Pancreas (tissue), 10 donors: ENCODE measurements around the gene SMAP1. TPM values are rescaled to one million over a fixed set of nuclear protein-coding genes. Genes with fewer than 3 reads are reported as not detected.
A peak's percentile ranks its signal among the peaks of the same experiment; 100 is the strongest.
"Not testable (repeated sequence)": the region's sequence is repeated elsewhere in the genome, so short reads cannot be mapped to it uniquely, and the experiment has no call there.

Experiments
- ATAC-seq, 4 donors: fragments of 200-7000 bp; cut with Tn5 transposase; one replicate each; pipeline versions ENCODE4 v1.8.0 to v1.9.1; 2020; ENCODE audit warnings: mild to moderate bottlenecking in 4 of 4, moderate library complexity in 4 of 4
- DNase-seq, 6 donors: peaks; one replicate each; pipeline ENCODE4 v3.0.0-alpha.2; 2020
- FAIRE-seq: peaks from 2 replicates; lab custom pipeline; 2012; peaks lifted over from hg19 to GRCh38; lab: Jason Lieb, UNC
- H3K27ac ChIP-seq, 4 donors: fragments of 200-600 bp; sonication (generic); 1 replicate in 3 of 4; 2 replicates in 1 of 4; pipeline versions ENCODE4 v1.5.0 to v1.8.0; 2020
- H3K27me3 ChIP-seq, 4 donors: fragments of 200-600 bp; one replicate each; pipeline ENCODE4 v1.8.0; 2021
- H3K36me3 ChIP-seq, 3 donors: fragments of 200-600 bp; sonication (generic) in 1 of 3; one replicate each; pipeline versions ENCODE4 v1.5.0 to v1.8.0; 2020 to 2021
- H3K4me1 ChIP-seq, 3 donors: fragments of 200-600 bp; one replicate each; pipeline ENCODE4 v1.8.0; 2021
- H3K4me3 ChIP-seq, 4 donors: fragments of 200-600 bp; sonication (generic) in 2 of 4; one replicate each; pipeline versions ENCODE4 v1.5.0 to v1.8.0; 2020 to 2021
- H3K9me3 ChIP-seq, 4 donors: fragments of 200-600 bp; one replicate each; pipeline ENCODE4 v1.8.0; 2021
- WGBS, 2 donors: extraction: QIAGEN DNeasy Blood & Tissue Kit; methylation state at CpG; one replicate each; pipeline ENCODE4 v1.1.7; 2013; 5-methylcytosine and 5-hydroxymethylcytosine counted together
- intact Hi-C, 3 donors: fragments of 100-400 bp; cut with DNase I; formaldehyde crosslinking; loops; one replicate each; pipeline versions ENCODE4 v1.11.1 to v1.14.2; 2022
- polyA plus RNA-seq, 2 donors: library from polyadenylated mRNA; stranded (reverse); fragments of 200-250 nt; gene quantifications; one replicate each; pipeline ENCODE4 v1.2.3, GENCODE V29; 2013
- total RNA-seq, 6 donors: library from RNA; stranded (reverse); fragmentation: NEBNext Ultra II Directional in 4 of 6; extraction: Animal tissue kit (Norgen Biotek cat#: 25700) in 4 of 6; gene quantifications; one replicate each; pipeline versions ENCODE4 v1.2.1 to v1.2.4, GENCODE V29; 2021 to 2023
- TF ChIP-seq, protein P1 (sequence below), 4 donors: fragments of 200-600 bp; sonication (generic) in 3 of 4; IDR thresholded peaks; one replicate each; pipeline versions ENCODE4 v1.5.0 to v1.8.0; 2021; ENCODE audit warnings: antibody characterized with exemption in 4 of 4
- donor health status: healthy with polysubstance abuse.
- donor health status: DM: no; HTN: no; CAD: no; lungs with moderate emphysema.
- donor health status: DM: no; HTN: no; CAD: no.
- donor health status: control.
- donor health status: control.
- donor health status: Bipolar disorder and iron deficiency.
- donor health status: DM: yes; HTN: yes; CAD: no.
- donor health status: DM: no; HTN: no; CAD: no.
- donor health status: DM: no; HTN: no; CAD: no.
- donor health status: DM: yes; HTN: yes; CAD: no.

The SMAP1 gene
- total and polyA plus RNA-seq, 8 donors, result 11.4 to 21.2 (median 17.3) TPM

DNA sequence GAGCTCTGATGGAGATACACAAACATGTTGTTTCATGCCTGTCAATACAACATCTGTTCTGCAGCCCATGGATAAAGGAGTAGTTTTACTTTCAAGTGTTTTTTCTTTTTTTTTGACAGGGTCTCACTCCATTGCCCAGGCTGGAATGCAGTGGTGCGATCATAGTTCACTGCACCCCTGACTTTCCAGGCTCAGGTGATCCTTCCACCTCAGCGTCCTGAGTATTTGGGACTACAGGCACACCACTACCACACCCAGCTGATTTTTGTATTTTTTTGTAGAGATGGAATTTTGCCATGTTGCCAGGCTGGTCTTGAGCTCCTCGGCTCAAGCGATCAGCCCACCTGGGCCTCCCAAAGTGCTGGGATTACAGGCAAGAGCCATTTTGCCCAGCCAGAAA lies 97.0 kb downstream of the SMAP1 start:
- ATAC-seq (no peak), DNase-seq (no peak), FAIRE-seq (no peak)
- 94 to 96% methylated on average over 4 of the region's 4 CpGs for WGBS, 2 donors
- no peak overlapping the region for H3K27ac ChIP-seq
- H3K9me3 ChIP-seq, result no peaks in the 10 kb centered on the region
- no peaks in the 10 kb centered on the region for H3K36me3 ChIP-seq
- no peaks in the 10 kb centered on the region for H3K27me3 ChIP-seq
- H3K4me3 ChIP-seq, result no peak overlapping the region
- no peaks in the 10 kb centered on the region for H3K4me1 ChIP-seq
- TF ChIP-seq, protein P1, sequence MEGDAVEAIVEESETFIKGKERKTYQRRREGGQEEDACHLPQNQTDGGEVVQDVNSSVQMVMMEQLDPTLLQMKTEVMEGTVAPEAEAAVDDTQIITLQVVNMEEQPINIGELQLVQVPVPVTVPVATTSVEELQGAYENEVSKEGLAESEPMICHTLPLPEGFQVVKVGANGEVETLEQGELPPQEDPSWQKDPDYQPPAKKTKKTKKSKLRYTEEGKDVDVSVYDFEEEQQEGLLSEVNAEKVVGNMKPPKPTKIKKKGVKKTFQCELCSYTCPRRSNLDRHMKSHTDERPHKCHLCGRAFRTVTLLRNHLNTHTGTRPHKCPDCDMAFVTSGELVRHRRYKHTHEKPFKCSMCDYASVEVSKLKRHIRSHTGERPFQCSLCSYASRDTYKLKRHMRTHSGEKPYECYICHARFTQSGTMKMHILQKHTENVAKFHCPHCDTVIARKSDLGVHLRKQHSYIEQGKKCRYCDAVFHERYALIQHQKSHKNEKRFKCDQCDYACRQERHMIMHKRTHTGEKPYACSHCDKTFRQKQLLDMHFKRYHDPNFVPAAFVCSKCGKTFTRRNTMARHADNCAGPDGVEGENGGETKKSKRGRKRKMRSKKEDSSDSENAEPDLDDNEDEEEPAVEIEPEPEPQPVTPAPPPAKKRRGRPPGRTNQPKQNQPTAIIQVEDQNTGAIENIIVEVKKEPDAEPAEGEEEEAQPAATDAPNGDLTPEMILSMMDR (IDR thresholded peaks at IDR 0.05), result no peak
- intact Hi-C loops, result no loop called here

DNA sequence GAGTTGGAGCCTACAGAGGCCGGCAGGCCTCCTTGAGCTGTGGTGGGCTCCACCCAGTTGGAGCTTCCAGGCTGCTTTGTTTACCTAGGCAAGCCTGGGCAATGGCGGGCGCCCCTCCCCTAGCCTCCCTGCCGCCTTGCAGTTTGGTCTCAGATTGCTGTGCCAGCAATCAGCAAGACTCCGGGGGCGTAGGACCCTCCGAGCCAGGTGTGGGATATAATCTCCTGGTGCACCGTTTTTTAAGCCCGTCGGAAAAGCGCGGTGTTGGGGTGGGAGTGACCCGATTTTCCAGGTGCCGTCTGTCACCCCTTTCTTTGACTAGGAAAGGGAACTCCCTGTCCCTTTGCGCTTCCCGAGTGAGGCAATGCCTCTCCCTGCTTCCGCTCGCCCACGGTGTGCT lies 103.7 kb downstream of the SMAP1 start:
- H3K4me3 ChIP-seq, H3K9me3 ChIP-seq, ATAC-seq, H3K4me1 ChIP-seq, H3K36me3 ChIP-seq, FAIRE-seq, H3K27me3 ChIP-seq, H3K27ac ChIP-seq, intact Hi-C loops: not testable (repeated sequence)
- peak in 1 of 6 donors; percentile 40 for DNase-seq
- 97% methylated on average over 19 of the region's 19 CpGs for WGBS, 2 donors

DNA sequence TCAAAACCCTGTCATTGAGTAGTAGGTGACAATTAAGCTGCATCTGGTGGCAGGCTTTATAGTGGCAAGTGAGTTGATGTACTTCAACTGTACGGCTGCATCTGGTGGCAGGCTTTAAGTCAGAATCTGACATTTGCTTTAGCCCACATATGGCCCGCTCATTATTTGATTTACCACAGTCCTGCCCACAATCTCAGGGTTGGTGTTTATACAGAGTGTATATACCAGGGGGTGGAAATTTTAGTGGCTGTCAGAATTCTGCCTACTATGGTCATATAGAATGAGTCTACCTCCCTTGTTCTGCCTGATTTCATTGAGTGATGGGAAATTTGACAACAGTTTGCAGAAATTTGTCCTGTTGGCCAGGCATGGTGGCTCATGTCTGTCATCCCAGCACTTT lies 112.3 kb downstream of the SMAP1 start:
- Histone ChIP-seq H3K36me3 (no peaks in the 10 kb centered on the region), H3K27me3 (no peaks in the 10 kb centered on the region), H3K4me3 (no peak overlapping the region), H3K9me3 (no peaks in the 10 kb centered on the region), H3K4me1 (no peaks in the 10 kb centered on the region), H3K27ac (no peak overlapping the region)
- ATAC-seq, result no peak
- no peak for DNase-seq
- TF ChIP-seq, protein P1 (IDR thresholded peaks at IDR 0.05), result no peak
- 92 to 96% methylated on average over 2 of the region's 2 CpGs for WGBS, 2 donors
- FAIRE-seq, result no peak
- intact Hi-C loops, result no loop called here

DNA sequence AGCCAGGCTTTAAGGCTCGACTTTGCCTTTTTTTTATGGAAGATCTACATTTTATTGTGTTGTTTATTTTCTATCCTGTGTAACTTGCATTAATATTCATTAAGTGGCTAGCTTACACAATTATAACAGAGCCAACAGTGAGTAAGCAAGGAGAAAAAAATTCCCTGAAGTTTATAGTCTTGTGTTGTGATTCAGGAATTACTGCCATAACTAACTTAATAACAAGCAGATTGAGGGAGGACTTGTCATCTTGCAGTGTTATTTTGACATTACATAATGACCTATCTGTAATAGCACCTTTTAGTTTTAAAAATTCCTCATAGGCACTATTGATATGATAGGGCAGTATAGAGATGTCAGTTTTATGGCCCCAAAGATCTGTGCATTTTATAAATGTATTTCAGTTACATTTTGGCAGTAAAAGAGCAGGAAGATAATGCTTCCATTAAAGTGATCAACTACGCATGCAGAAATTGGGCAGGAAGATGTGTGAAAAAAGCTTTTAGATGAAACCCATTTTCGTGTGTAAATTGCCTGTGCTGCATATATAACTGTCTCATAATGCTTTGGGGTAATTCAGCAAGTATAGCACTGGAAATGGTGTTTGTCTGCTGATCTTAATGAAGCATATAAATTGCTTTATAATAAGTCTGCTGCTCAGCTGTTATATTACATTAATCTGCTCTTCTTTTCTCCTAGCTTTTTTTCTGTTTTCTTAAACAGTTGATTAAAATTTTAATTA lies 123.0 kb downstream of the SMAP1 start:
- Histone ChIP-seq H3K27ac (no peak overlapping the region), H3K9me3 (no peaks in the 10 kb centered on the region), H3K36me3 (no peaks in the 10 kb centered on the region), H3K4me1 (no peaks in the 10 kb centered on the region), H3K4me3 (no peak overlapping the region), H3K27me3 (no peaks in the 10 kb centered on the region)
- no peak for DNase-seq
- ATAC-seq, result no peak
- WGBS, 2 donors, result 85 to 86% methylated on average over 3 of the region's 3 CpGs
- TF ChIP-seq, protein P1 (IDR thresholded peaks at IDR 0.05), result no peak
- no peak for FAIRE-seq
- intact Hi-C loops, result no loop called here

DNA sequence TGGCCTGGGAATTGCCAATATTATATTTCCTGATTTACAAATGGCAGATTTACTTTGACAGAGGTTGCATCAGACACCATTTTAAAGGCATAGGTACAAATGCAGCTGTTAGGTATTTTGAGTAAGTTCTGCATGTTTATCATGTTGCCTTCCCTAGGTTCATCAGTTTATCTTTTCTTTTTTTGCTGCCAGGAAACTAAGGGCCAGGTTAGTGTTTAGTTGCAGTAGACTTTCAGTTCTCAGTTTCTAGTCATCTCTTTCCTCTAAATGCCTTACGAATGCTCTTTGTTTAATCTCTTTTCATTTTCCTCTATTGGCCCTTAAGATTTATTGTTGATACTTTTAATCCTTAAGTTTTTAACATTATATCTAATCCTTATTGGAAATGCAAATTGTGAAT lies 129.9 kb downstream of the SMAP1 start:
- TF ChIP-seq, protein P1 (IDR thresholded peaks at IDR 0.05), result no peak
- H3K9me3 ChIP-seq, result no peaks in the 10 kb centered on the region
- H3K4me1 ChIP-seq, result no peaks in the 10 kb centered on the region
- H3K4me3 ChIP-seq, result no peak overlapping the region
- 94 to 97% methylated on average over 1 of the region's 1 CpG for WGBS, 2 donors
- no peak overlapping the region for H3K27ac ChIP-seq
- DNase-seq (no peak), FAIRE-seq (no peak), ATAC-seq (no peak)
- H3K27me3 ChIP-seq, result no peaks in the 10 kb centered on the region
- H3K36me3 ChIP-seq, result no peaks in the 10 kb centered on the region
- intact Hi-C loops, result no loop called here
